Endometrium (tissue), 2 donors: ENCODE results near the gene FAM120B.

Experiments
- FAIRE-seq: peaks from 2 replicates; lab custom pipeline; 2012; peaks lifted over from hg19 to GRCh38; lab: Jason Lieb, UNC
- donor health status: control.
- donor health status: control.

FAM120B gene

GRCh38 chr6:170271771-170272314, 34.7 kb upstream of the FAM120B start:
- no peak for FAIRE-seq

- FAIRE-seq: no peak
Measured at GRCh38 chr6:170272341-170273065, 34.1 kb upstream of the FAM120B start.

GRCh38 chr6:170273191-170273590, 33.4 kb upstream of the FAM120B start:
- no peak for FAIRE-seq

GRCh38 chr6:170273681-170274080, 32.9 kb upstream of the FAM120B start:
- FAIRE-seq: no peak

GRCh38 chr6:170274713-170275560, 31.6 kb upstream of the FAM120B start:
- no peak for FAIRE-seq

- FAIRE-seq: no peak
Measured at GRCh38 chr6:170276369-170277057, 30.0 kb upstream of the FAM120B start.

- FAIRE-seq: no peak
Measured at GRCh38 chr6:170277893-170278742, 28.4 kb upstream of the FAM120B start.

- FAIRE-seq: no peak
Measured at GRCh38 chr6:170278743-170279094, 27.8 kb upstream of the FAM120B start.

GRCh38 chr6:170279426-170279825, 27.1 kb upstream of the FAM120B start:
- FAIRE-seq: no peak

GRCh38 chr6:170279977-170280688, 26.4 kb upstream of the FAM120B start:
- no peak for FAIRE-seq

GRCh38 chr6:170280689-170281045, 25.9 kb upstream of the FAM120B start:
- no peak for FAIRE-seq

- no peak for FAIRE-seq
Measured at GRCh38 chr6:170281331-170282292, 24.9 kb upstream of the FAM120B start.

- no peak for FAIRE-seq
Measured at GRCh38 chr6:170282512-170283158, 23.9 kb upstream of the FAM120B start.

- no peak for FAIRE-seq
Measured at GRCh38 chr6:170283212-170284081, 23.1 kb upstream of the FAM120B start.

GRCh38 chr6:170284126-170284773, 22.3 kb upstream of the FAM120B start:
- no peak for FAIRE-seq

GRCh38 chr6:170284866-170285469, 21.6 kb upstream of the FAM120B start:
- no peak for FAIRE-seq

GRCh38 chr6:170285482-170285881, 21.1 kb upstream of the FAM120B start:
- no peak for FAIRE-seq
